AG04450 (cell line): Measurements from ENCODE around the gene BMP8B. TPM values are rescaled to one million over a fixed set of nuclear protein-coding genes. Genes with fewer than 3 reads are reported as not detected.

Experiments used
- CTCF ChIA-PET: fragments of 300-600, 350-600 bp; formaldehyde crosslinking; extraction: SDS; loops from one replicate; lab custom pipeline; 2022; ENCODE audit warnings: antibody characterized with exemption, inconsistent platforms; lab: Charles Lee
- POLR2A ChIA-PET: fragments of 350-600 bp; formaldehyde crosslinking; extraction: SDS; loops from one replicate; lab custom pipeline; 2021; ENCODE audit warnings: antibody characterized with exemption, inconsistent platforms; lab: Yijun Ruan, JAX
- DNase-seq: peaks from one replicate; pipeline ENCODE4 v3.0.0-alpha.2; 2011; ENCODE audit warnings: low read depth, low spot score
- H3K27ac ChIP-seq: one replicate; pipeline ENCODE4 v1.5.1; 2012; ENCODE audit warnings: low read depth, low read length, control low read depth
- H3K27me3 ChIP-seq: one replicate; pipeline ENCODE4 v1.6.0; 2012; ENCODE audit warnings: low read length; ENCODE audit not compliant: control insufficient read depth, insufficient read depth
- H3K4me3 ChIP-seq: 2 replicates; pipeline ENCODE4 v1.5.1; 2011; ENCODE audit warnings: mild to moderate bottlenecking, low read depth, low read length, control low read depth
- H3K9me3 ChIP-seq: 2 replicates; pipeline ENCODE4 v1.5.1; 2012; ENCODE audit warnings: low read length; ENCODE audit not compliant: control insufficient read depth, insufficient read depth
- polyA minus RNA-seq: library from RNA; depleted of rRNA, polyadenylated mRNA; stranded (reverse); fragments of >200 nt; gene quantifications from 2 replicates; pipeline ENCODE4 v1.2.3, GENCODE V29; 2011; rRNA and poly(A)+ RNA removed
- polyA plus RNA-seq: library from polyadenylated mRNA; depleted of rRNA; stranded (reverse); fragments of >200 nt; gene quantifications from 2 replicates; pipeline ENCODE4 v1.2.3, GENCODE V29; 2011; rRNA removed
- TF ChIP-seq, protein P1 (sequence below): IDR thresholded peaks from 2 replicates; pipeline ENCODE4 v1.5.1; 2011; ENCODE audit warnings: low read depth, low read length, control low read depth, inconsistent platforms

Gene BMP8B, protein sequence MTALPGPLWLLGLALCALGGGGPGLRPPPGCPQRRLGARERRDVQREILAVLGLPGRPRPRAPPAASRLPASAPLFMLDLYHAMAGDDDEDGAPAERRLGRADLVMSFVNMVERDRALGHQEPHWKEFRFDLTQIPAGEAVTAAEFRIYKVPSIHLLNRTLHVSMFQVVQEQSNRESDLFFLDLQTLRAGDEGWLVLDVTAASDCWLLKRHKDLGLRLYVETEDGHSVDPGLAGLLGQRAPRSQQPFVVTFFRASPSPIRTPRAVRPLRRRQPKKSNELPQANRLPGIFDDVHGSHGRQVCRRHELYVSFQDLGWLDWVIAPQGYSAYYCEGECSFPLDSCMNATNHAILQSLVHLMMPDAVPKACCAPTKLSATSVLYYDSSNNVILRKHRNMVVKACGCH
- polyA plus RNA-seq (not detected in 2 replicates), polyA minus RNA-seq (not detected in 2 replicates)

DNA sequence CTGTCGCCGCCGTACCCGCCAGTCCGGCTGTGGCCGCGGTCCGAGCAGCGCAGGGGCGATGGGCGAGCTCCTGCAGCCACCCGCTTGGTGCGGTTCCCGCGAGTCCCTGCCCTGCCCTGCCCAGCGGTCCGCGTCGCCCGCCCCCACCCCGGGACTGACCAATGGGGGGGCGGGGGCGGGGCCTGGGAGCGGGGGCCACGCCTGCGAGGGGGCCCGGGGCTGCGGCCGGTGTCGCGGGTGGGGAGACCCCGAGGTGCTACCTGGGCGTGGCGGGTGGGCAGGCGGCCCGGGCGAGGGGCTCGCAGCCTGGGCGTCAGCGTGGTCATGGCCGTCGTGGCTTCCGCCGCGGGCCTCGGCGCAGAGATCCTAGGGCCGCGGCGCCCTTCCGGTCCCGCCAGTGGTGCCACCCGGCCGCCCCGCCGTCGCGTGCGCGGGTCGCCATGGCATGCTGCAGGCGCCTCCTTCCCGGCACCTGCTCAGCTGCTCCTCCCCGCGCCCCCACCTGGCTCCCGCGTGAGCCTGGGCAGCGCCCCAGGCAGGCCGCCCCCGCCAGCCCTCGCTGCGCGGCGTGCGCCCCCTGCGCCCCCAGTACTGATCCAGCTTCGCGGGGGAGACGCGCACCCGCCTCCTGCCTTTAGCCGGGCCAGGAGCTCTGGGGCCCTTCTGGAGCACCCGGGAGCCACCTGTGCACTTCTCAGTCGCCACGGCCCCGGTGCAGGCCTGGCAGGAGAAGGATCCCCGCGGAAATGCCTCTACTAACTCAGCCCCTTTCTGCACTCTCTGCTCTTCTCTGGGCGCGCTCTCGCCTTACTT, at the start of gene BMP8B:
BMP8B (minus strand) TSS at position 108 of the 813 bp plus-strand sequence. CDS start 380 bp downstream, outside the sequence.
- H3K9me3 ChIP-seq: no peaks in the 10 kb centered on the region
- no peak within 1 kb of the TSS for H3K27ac ChIP-seq
- TF ChIP-seq, protein P1, sequence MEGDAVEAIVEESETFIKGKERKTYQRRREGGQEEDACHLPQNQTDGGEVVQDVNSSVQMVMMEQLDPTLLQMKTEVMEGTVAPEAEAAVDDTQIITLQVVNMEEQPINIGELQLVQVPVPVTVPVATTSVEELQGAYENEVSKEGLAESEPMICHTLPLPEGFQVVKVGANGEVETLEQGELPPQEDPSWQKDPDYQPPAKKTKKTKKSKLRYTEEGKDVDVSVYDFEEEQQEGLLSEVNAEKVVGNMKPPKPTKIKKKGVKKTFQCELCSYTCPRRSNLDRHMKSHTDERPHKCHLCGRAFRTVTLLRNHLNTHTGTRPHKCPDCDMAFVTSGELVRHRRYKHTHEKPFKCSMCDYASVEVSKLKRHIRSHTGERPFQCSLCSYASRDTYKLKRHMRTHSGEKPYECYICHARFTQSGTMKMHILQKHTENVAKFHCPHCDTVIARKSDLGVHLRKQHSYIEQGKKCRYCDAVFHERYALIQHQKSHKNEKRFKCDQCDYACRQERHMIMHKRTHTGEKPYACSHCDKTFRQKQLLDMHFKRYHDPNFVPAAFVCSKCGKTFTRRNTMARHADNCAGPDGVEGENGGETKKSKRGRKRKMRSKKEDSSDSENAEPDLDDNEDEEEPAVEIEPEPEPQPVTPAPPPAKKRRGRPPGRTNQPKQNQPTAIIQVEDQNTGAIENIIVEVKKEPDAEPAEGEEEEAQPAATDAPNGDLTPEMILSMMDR: no peak
- H3K27me3 ChIP-seq: peaks cover 36% of the 10 kb centered on the region
- CTCF ChIA-PET: interaction anchor here (1.9 kb wide), 1 partner anchor 183 kb away, joined by 4 read pairs; no protein-coding TSS in a partner anchor
- POLR2A ChIA-PET: no interaction called here
- peak within 1 kb of the TSS; percentile 25; the same call in 1 of the 2 replicates for H3K4me3 ChIP-seq
- no peak for DNase-seq

DNA sequence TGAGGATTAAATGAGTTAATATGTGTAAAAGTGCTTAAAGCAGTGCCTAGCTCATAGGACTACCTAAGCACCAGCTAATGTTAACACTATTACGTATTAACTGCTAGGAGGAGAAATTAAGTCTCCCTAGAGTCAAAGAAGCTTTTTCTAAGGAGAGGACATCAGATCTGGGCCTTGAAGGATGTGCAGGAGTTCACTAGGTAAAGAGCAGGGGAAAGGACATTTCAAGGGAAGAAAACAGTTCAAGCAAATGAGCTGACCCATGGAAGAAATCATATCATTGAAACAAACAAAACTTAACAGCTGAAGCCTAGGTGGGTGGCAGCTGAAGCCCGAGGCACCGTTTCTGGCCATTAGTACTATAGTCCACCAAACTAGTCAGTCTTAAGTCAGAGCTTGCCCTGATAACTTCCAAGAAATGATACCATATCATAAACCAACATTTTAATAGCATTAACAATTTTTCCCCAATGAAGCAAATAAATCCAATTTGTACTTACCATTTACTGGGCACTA, 48.0 kb upstream of the BMP8B start:
- ChIA-PET POLR2A (interaction anchor here (1.1 kb wide), 1 partner anchor 118 kb away, joined by 3 read pairs; the partner anchor contains the start of gene MFSD2A), CTCF (interaction anchor here (0.6 to 2.3 kb wide), 5 partner anchors 13 to 137 kb away, joined by 3 to 7 read pairs (median 4); partner anchors contain the start of gene MYCL)
- Histone ChIP-seq H3K4me3 (no peak overlapping the region), H3K9me3 (no peaks in the 10 kb centered on the region), H3K27ac (no peak overlapping the region), H3K27me3 (no peaks in the 10 kb centered on the region)
- DNase-seq: no peak
- TF ChIP-seq, protein P1: no peak

DNA sequence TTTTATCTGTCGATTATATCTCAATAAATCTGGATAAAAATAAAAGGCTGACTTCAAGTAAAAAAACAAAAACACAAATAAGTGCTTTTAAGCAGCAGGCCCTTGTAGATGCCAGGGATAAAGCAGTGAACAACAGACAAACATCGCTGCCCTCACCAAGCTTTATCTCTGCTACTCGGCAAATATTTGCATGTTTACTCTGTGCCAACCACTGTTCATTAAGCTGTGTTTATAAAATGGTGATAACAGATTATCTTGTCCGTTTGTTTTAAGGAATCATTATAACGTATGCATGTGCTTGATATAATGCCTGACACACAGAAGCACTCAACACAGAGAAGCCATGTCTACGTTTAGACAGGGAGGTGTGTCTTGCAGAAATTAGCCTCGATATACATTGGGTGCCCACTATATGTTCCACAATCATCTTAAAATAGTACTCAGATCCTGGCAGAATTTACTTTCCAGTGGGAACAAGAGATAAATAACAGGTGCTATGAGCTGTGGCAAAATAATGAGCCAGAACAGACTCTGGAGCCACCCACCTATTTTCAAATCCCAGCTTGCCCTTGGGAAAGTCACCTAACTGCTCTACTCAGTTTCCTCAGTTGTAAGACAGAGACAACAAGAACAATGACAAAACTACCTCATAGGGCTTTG, 47.4 kb upstream of the BMP8B start:
- POLR2A ChIA-PET: interaction anchor here (1.1 kb wide), 1 partner anchor 119 kb away, joined by 3 read pairs; the partner anchor contains the start of gene MFSD2A
- TF ChIP-seq, protein P1: no peak
- Histone ChIP-seq H3K4me3 (no peak overlapping the region), H3K27ac (no peak overlapping the region), H3K9me3 (no peaks in the 10 kb centered on the region), H3K27me3 (no peaks in the 10 kb centered on the region)
- DNase-seq: no peak
- CTCF ChIA-PET: interaction anchor here (0.6 to 2.3 kb wide), 4 partner anchors 12 to 138 kb away, joined by 3 to 7 read pairs (median 4); partner anchors contain the start of gene MYCL

DNA sequence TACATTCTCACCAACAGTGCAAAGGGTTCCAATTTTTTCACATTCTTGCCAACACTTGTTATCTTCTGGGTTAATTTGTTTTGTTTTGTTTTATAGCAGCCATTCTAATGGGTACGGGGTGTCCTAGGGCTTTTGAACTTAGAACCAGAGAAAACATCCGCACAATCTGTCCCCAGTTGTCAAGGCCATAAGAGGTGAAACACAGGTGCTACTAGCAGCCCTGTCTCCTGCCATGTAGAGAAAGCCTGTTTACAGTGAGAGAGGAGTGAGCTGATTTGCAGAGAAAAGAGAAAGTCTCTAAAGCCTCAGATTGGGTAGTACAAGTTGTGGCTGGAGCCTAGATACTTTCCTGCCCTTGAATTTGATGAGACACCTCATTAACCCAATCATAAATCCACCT, 46.4 kb upstream of the BMP8B start:
- H3K27me3 ChIP-seq: no peaks in the 10 kb centered on the region
- no peak overlapping the region for H3K4me3 ChIP-seq
- CTCF ChIA-PET: interaction anchor here (1.8 to 2.3 kb wide), 2 partner anchors 67 to 139 kb away, joined by 4 to 7 read pairs; partner anchors contain the start of gene MYCL
- no peak overlapping the region for H3K27ac ChIP-seq
- no peaks in the 10 kb centered on the region for H3K9me3 ChIP-seq
- DNase-seq: no peak
- POLR2A ChIA-PET: no interaction called here
- TF ChIP-seq, protein P1: no peak
